OCI-LY3 (cell line): Measurements from ENCODE around the gene BTBD9.

ENCODE experiments used
- CTCF ChIP-seq: fragments of 200-600, 300-600 bp; sonication (generic); IDR thresholded peaks from 2 replicates; pipeline ENCODE4 v1.5.1; 2014; ENCODE audit warnings: antibody characterized with exemption, low read length, low read depth
- EZH2phosphoT487 ChIP-seq: fragments of 200-600 bp; shearing (Covaris generic); IDR thresholded peaks from 2 replicates; pipeline ENCODE4 v1.6.1; 2018; ENCODE audit warnings: antibody characterized with exemption, mixed run types, low read depth

- TF ChIP-seq CTCF (no peak), EZH2phosphoT487 (no peak)
These were observed 275.6 kb downstream of the BTBD9 start for GRCh38 chr6:38364127-38364526.
